Naive thymus-derived CD8-positive, alpha-beta T cell (primary cell): ENCODE results near the gene IPP. TPM values are rescaled to one million over a fixed set of nuclear protein-coding genes. Genes with fewer than 3 reads are reported as not detected.
"Not testable (repeated sequence)": the region's sequence is repeated elsewhere in the genome, so short reads cannot be mapped to it uniquely, and the experiment has no call there.

Experiments used
- ATAC-seq, 2 donors: fragments of 150-1000 bp; cut with Tn5 transposase in 1 of 2; sonication (Bioruptor Pico), chemical (Tn5 transposase) in 1 of 2; 1 replicate in 1 of 2; 2 replicates in 1 of 2; pipeline ENCODE4 v1.10.0; 2021; ENCODE audit warnings: mild to moderate bottlenecking in 2 of 2, moderate library complexity in 2 of 2
- POLR2A ChIA-PET: fragments of 350-600 bp; sonication (Branson Sonifier 250); formaldehyde crosslinking; loops from one replicate; lab custom pipeline; 2021; ENCODE audit warnings: antibody characterized with exemption; lab: Charles Lee
- DNase-seq, 10 donors: peaks; one replicate each; pipeline versions ENCODE4 v3.0.0 to v3.0.0-alpha.2; 2020 to 2022
- H3K27ac Mint-ChIP-seq, 10 donors: one replicate each; pipeline ENCODE4 v1.8.0; 2020 to 2022; ENCODE audit warnings: mild to moderate bottlenecking in 10 of 10, mixed read lengths in 10 of 10, moderate library complexity in 4 of 10, inconsistent platforms in 1 of 10
- H3K27me3 Mint-ChIP-seq, 5 donors: one replicate each; pipeline ENCODE4 v1.8.0; 2021 to 2022; ENCODE audit warnings: mixed read lengths in 5 of 5
- H3K36me3 Mint-ChIP-seq, 3 donors: one replicate each; pipeline ENCODE4 v1.8.0; 2020 to 2022; ENCODE audit warnings: mixed read lengths in 3 of 3, mild to moderate bottlenecking in 2 of 3, inconsistent platforms in 1 of 3
- H3K4me1 Mint-ChIP-seq, 4 donors: one replicate each; pipeline ENCODE4 v1.8.0; 2021 to 2022; ENCODE audit warnings: mixed read lengths in 4 of 4
- H3K4me3 Mint-ChIP-seq, 10 donors: one replicate each; pipeline ENCODE4 v1.8.0; 2020 to 2022; ENCODE audit warnings: mild to moderate bottlenecking in 10 of 10, mixed read lengths in 10 of 10, moderate library complexity in 6 of 10, inconsistent platforms in 1 of 10
- H3K9me3 Mint-ChIP-seq, 9 donors: one replicate each; pipeline ENCODE4 v1.8.0; 2020 to 2022; ENCODE audit warnings: mixed read lengths in 9 of 9, mild to moderate bottlenecking in 3 of 9, inconsistent platforms in 1 of 9, moderate library complexity in 1 of 9
- polyA plus RNA-seq, 3 donors: library from polyadenylated mRNA; unstranded; fragments of 300-500 nt; fragmentation: Illumina TruSeq; gene quantifications; one replicate each; pipeline ENCODE4 v1.2.3, GENCODE V29; 2021
- total RNA-seq, 8 experiments: library from RNA in 2 of 8; stranded (reverse) in 2 of 8; gene quantifications; one replicate each; pipeline ENCODE4 v1.2.3 and lab custom pipeline; 2021 to 2026

IPP gene
- total and polyA plus RNA-seq, 5 experiments from 2014 or later: 8.7 to 17.4 (median 14.2) TPM

GRCh38 chr1:45765999-45766792 lies 15.7 kb upstream of the IPP start:
- no peak for DNase-seq
- H3K27ac Mint-ChIP-seq: no peak overlapping the region
- POLR2A ChIA-PET: no interaction called here
- no peak overlapping the region for H3K4me3 Mint-ChIP-seq
- no peaks in the 10 kb centered on the region for H3K4me1 Mint-ChIP-seq
- peaks cover 0 to 4% (median 0%) of the 10 kb centered on the region in 3 donors for H3K36me3 Mint-ChIP-seq
- no peak for ATAC-seq
- H3K27me3 Mint-ChIP-seq: peaks cover 0 to 6% (median 1%) of the 10 kb centered on the region in 5 donors
- H3K9me3 Mint-ChIP-seq: no peaks in the 10 kb centered on the region

GRCh38 chr1:45762291-45762690 lies 11.8 kb upstream of the IPP start:
- POLR2A ChIA-PET: no interaction called here
- ATAC-seq (no peak), DNase-seq (no peak)
- H3K9me3 Mint-ChIP-seq: no peaks in the 10 kb centered on the region
- H3K4me3 Mint-ChIP-seq: no peak overlapping the region
- peaks cover 0 to 6% (median 1%) of the 10 kb centered on the region in 5 donors for H3K27me3 Mint-ChIP-seq
- no peaks in the 10 kb centered on the region for H3K4me1 Mint-ChIP-seq
- H3K36me3 Mint-ChIP-seq: peaks cover 0 to 4% (median 0%) of the 10 kb centered on the region in 3 donors
- H3K27ac Mint-ChIP-seq: no peak overlapping the region

- Mint-ChIP-seq H3K27me3 (no peaks in the 10 kb centered on the region), H3K4me3 (no peak overlapping the region), H3K36me3 (no peaks in the 10 kb centered on the region), H3K27ac (no peak overlapping the region), H3K9me3 (peaks cover 0 to 4% (median 0%) of the 10 kb centered on the region in 9 donors), H3K4me1 (peaks cover 0 to 13% (median 6%) of the 10 kb centered on the region in 4 donors)
- POLR2A ChIA-PET: interaction anchor here (0.7 kb wide), 1 partner anchor 47 kb away, joined by 3 read pairs; no protein-coding TSS in a partner anchor
- DNase-seq (no peak), ATAC-seq (no peak)
Observed at GRCh38 chr1:45755697-45756096, 5.2 kb upstream of the IPP start.

GRCh38 chr1:45753248-45754037 lies 3.0 kb upstream of the IPP start:
- Mint-ChIP-seq H3K9me3 (peaks cover 0 to 4% (median 0%) of the 10 kb centered on the region in 9 donors), H3K4me1 (peaks cover 5 to 26% (median 21%) of the 10 kb centered on the region in 4 donors), H3K36me3 (no peaks in the 10 kb centered on the region), H3K27me3 (no peaks in the 10 kb centered on the region), H3K27ac (peak overlapping the region in 3 of 10 donors; percentile 13 to 47 (median 36)), H3K4me3 (no peak overlapping the region)
- POLR2A ChIA-PET: interaction anchor here (0.6 kb wide), 1 partner anchor 204 kb away, joined by 8 read pairs; no protein-coding TSS in a partner anchor
- ATAC-seq (no peak), DNase-seq (no peak)

GRCh38 chr1:45752441-45753052 lies 2.1 kb upstream of the IPP start:
- peaks cover 0 to 4% (median 0%) of the 10 kb centered on the region in 9 donors for H3K9me3 Mint-ChIP-seq
- ATAC-seq (no peak), DNase-seq (no peak)
- peak overlapping the region in 2 of 10 donors; percentile 10 to 26 for H3K4me3 Mint-ChIP-seq
- H3K27me3 Mint-ChIP-seq: no peaks in the 10 kb centered on the region
- POLR2A ChIA-PET: no interaction called here
- peaks cover 5 to 29% (median 21%) of the 10 kb centered on the region in 4 donors for H3K4me1 Mint-ChIP-seq
- no peaks in the 10 kb centered on the region for H3K36me3 Mint-ChIP-seq
- H3K27ac Mint-ChIP-seq: peak overlapping the region in 6 of 10 donors; percentile 33 to 100 (median 56)

- POLR2A ChIA-PET: no interaction called here
- H3K4me1 Mint-ChIP-seq: peaks cover 5 to 33% (median 24%) of the 10 kb centered on the region in 4 donors
- H3K27ac Mint-ChIP-seq: peak overlapping the region in 5 of 10 donors; percentile 49 to 100 (median 79)
Observed at GRCh38 chr1:45752014-45752413, 1.6 kb upstream of the IPP start.

GRCh38 chr1:45751039-45751838 lies 786 bp upstream of the IPP start:
- H3K4me3 Mint-ChIP-seq: peak overlapping the region; percentile 91 to 99 (median 97)
- H3K27ac Mint-ChIP-seq: peak overlapping the region; percentile 97 to 100 (median 99)
- POLR2A ChIA-PET, DNase-seq, ATAC-seq, H3K36me3 Mint-ChIP-seq, H3K9me3 Mint-ChIP-seq, H3K27me3 Mint-ChIP-seq: not testable (repeated sequence)
- peaks cover 7 to 34% (median 28%) of the 10 kb centered on the region in 4 donors for H3K4me1 Mint-ChIP-seq

More at GRCh38 chr1:45752014-45752413, 1.6 kb upstream of the IPP start:
- Mint-ChIP-seq H3K27me3 (no peaks in the 10 kb centered on the region), H3K4me3 (peak overlapping the region; percentile 33 to 96 (median 58)), H3K36me3 (no peaks in the 10 kb centered on the region), H3K9me3 (peaks cover 0 to 4% (median 0%) of the 10 kb centered on the region in 9 donors)
- DNase-seq: no peak
- no peak for ATAC-seq

GRCh38 chr1:45746922-45747321 lies 3.5 kb downstream of the IPP start:
- DNase-seq (no peak), ATAC-seq (no peak)
- Mint-ChIP-seq H3K9me3 (no peaks in the 10 kb centered on the region), H3K4me1 (peaks cover 12 to 42% (median 36%) of the 10 kb centered on the region in 4 donors), H3K27me3 (no peaks in the 10 kb centered on the region), H3K36me3 (peaks cover 0 to 28% (median 15%) of the 10 kb centered on the region in 3 donors), H3K4me3 (no peak overlapping the region), H3K27ac (peak overlapping the region in 2 of 10 donors; percentile 40 to 41)
- POLR2A ChIA-PET: interaction anchor here (0.6 to 1.1 kb wide), 2 partner anchors 61 to 64 kb away, joined by 3 to 7 read pairs; partner anchors contain the start of gene GPBP1L1

- H3K27me3 Mint-ChIP-seq, H3K9me3 Mint-ChIP-seq, DNase-seq, ATAC-seq, H3K4me3 Mint-ChIP-seq, POLR2A ChIA-PET: not testable (repeated sequence)
- Mint-ChIP-seq H3K27ac (peak overlapping the region in 1 of 10 donors; percentile 24), H3K4me1 (peaks cover 10 to 32% (median 16%) of the 10 kb centered on the region in 4 donors), H3K36me3 (peaks cover 7 to 41% (median 28%) of the 10 kb centered on the region in 3 donors)
Observed at GRCh38 chr1:45739641-45740156, 10.8 kb downstream of the IPP start.

GRCh38 chr1:45739137-45739536 lies 11.3 kb downstream of the IPP start:
- Mint-ChIP-seq H3K9me3 (peaks cover 0 to 2% (median 0%) of the 10 kb centered on the region in 9 donors), H3K4me3 (no peak overlapping the region), H3K4me1 (peaks cover 8 to 30% (median 14%) of the 10 kb centered on the region in 4 donors), H3K27ac (no peak overlapping the region), H3K27me3 (no peaks in the 10 kb centered on the region), H3K36me3 (peaks cover 7 to 37% (median 24%) of the 10 kb centered on the region in 3 donors)
- ATAC-seq (no peak), DNase-seq (no peak)
- POLR2A ChIA-PET: no interaction called here

GRCh38 chr1:45730780-45731319 lies 19.6 kb downstream of the IPP start:
- peaks cover 3 to 19% (median 11%) of the 10 kb centered on the region in 4 donors for H3K4me1 Mint-ChIP-seq
- ATAC-seq: no peak
- H3K9me3 Mint-ChIP-seq: no peaks in the 10 kb centered on the region
- POLR2A ChIA-PET: no interaction called here
- no peak for DNase-seq
- H3K36me3 Mint-ChIP-seq: peaks cover 0 to 41% (median 7%) of the 10 kb centered on the region in 3 donors
- H3K27me3 Mint-ChIP-seq: no peaks in the 10 kb centered on the region
- peak overlapping the region in 2 of 10 donors; percentile 6 to 54 for H3K27ac Mint-ChIP-seq
- no peak overlapping the region for H3K4me3 Mint-ChIP-seq
